CD4-positive, alpha-beta T cell treated with Interferon alpha-2 for 1 hour (primary cell): ENCODE data around the gene ZBTB37.
"Not testable (repeated sequence)": the region's sequence is repeated elsewhere in the genome, so short reads cannot be mapped to it uniquely, and the experiment has no call there.

Experiments
- DNase-seq, 2 donors: peaks; one replicate each; pipeline ENCODE4 v3.0.0-alpha.2; 2020 to 2022

ZBTB37 gene

GRCh38 chr1:173866413-173867115 is 1.6 kb upstream of the ZBTB37 start:
- no peak for DNase-seq

- DNase-seq: no peak
Measured at GRCh38 chr1:173867141-173867752, 933 bp upstream of the ZBTB37 start.

- DNase-seq: peak; percentile 99 to 100
Measured at GRCh38 chr1:173867753-173868265, 371 bp upstream of the ZBTB37 start, which contains the start of gene GAS5. TSS of gene GAS5 (minus strand) at chr1:173867989.

- DNase-seq: no peak
Measured at GRCh38 chr1:173869021-173869359, 810 bp downstream of the ZBTB37 start.

- DNase-seq: peak; percentile 14 to 61
Measured at GRCh38 chr1:173870252-173871075, 2.3 kb downstream of the ZBTB37 start.

GRCh38 chr1:173871091-173871490 is 2.9 kb downstream of the ZBTB37 start:
- no peak for DNase-seq

GRCh38 chr1:173871500-173871899 is 3.3 kb downstream of the ZBTB37 start:
- DNase-seq: no peak

GRCh38 chr1:173876732-173877131 is 8.6 kb downstream of the ZBTB37 start:
- DNase-seq: no peak

- no peak for DNase-seq
Measured at GRCh38 chr1:173878251-173878650, 10.1 kb downstream of the ZBTB37 start.

- not testable (repeated sequence) for DNase-seq
Measured at GRCh38 chr1:173881117-173881516, 12.9 kb downstream of the ZBTB37 start.

GRCh38 chr1:173884701-173885100 is 16.5 kb downstream of the ZBTB37 start:
- no peak for DNase-seq

- no peak for DNase-seq
Measured at GRCh38 chr1:173886746-173887611, 18.8 kb downstream of the ZBTB37 start.

GRCh38 chr1:173887627-173888026 is 19.4 kb downstream of the ZBTB37 start:
- no peak for DNase-seq

- DNase-seq: no peak
Measured at GRCh38 chr1:173888749-173889148, 20.6 kb downstream of the ZBTB37 start.

- no peak for DNase-seq
Measured at GRCh38 chr1:173889885-173890284, 21.7 kb downstream of the ZBTB37 start.

- DNase-seq: no peak
Measured at GRCh38 chr1:173893611-173894010, 25.4 kb downstream of the ZBTB37 start.

GRCh38 chr1:173894189-173894588 is 26.0 kb downstream of the ZBTB37 start:
- DNase-seq: no peak

GRCh38 chr1:173900427-173900826 is 32.2 kb downstream of the ZBTB37 start:
- DNase-seq: no peak

GRCh38 chr1:173900992-173901391 is 32.8 kb downstream of the ZBTB37 start:
- DNase-seq: no peak

- DNase-seq: no peak
Measured at GRCh38 chr1:173903827-173904531, 35.8 kb downstream of the ZBTB37 start.

- no peak for DNase-seq
Measured at GRCh38 chr1:173913111-173913510, 44.9 kb downstream of the ZBTB37 start.

GRCh38 chr1:173914366-173914871 is 46.2 kb downstream of the ZBTB37 start:
- DNase-seq: peak in 1 of 2 donors; percentile 34
